Ramos (cell line): Measurements from ENCODE around the gene KCNV2.

Experiments
- in situ Hi-C: fragments of 300-500 bp; cut with MboI; formaldehyde crosslinking; loops from one replicate; pipeline ENCODE4 v1.14.3; 2022; ENCODE audit warnings: low sequenced_read_pairs; ENCODE audit not compliant: unreplicated experiment

Gene KCNV2

DNA sequence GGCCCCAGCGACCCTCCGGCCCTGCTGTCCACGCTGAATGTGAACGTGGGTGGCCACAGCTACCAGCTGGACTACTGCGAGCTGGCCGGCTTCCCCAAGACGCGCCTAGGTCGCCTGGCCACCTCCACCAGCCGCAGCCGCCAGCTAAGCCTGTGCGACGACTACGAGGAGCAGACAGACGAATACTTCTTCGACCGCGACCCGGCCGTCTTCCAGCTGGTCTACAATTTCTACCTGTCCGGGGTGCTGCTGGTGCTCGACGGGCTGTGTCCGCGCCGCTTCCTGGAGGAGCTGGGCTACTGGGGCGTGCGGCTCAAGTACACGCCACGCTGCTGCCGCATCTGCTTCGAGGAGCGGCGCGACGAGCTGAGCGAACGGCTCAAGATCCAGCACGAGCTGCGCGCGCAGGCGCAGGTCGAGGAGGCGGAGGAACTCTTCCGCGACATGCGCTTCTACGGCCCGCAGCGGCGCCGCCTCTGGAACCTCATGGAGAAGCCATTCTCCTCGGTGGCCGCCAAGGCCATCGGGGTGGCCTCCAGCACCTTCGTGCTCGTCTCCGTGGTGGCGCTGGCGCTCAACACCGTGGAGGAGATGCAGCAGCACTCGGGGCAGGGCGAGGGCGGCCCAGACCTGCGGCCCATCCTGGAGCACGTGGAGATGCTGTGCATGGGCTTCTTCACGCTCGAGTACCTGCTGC lies 839 bp downstream of the KCNV2 start:
- in situ Hi-C loops: no loop called here

DNA sequence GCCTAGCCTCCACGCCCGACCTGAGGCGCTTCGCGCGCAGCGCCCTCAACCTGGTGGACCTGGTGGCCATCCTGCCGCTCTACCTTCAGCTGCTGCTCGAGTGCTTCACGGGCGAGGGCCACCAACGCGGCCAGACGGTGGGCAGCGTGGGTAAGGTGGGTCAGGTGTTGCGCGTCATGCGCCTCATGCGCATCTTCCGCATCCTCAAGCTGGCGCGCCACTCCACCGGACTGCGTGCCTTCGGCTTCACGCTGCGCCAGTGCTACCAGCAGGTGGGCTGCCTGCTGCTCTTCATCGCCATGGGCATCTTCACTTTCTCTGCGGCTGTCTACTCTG lies 1.4 kb downstream of the KCNV2 start:
- in situ Hi-C loops: no loop called here

DNA sequence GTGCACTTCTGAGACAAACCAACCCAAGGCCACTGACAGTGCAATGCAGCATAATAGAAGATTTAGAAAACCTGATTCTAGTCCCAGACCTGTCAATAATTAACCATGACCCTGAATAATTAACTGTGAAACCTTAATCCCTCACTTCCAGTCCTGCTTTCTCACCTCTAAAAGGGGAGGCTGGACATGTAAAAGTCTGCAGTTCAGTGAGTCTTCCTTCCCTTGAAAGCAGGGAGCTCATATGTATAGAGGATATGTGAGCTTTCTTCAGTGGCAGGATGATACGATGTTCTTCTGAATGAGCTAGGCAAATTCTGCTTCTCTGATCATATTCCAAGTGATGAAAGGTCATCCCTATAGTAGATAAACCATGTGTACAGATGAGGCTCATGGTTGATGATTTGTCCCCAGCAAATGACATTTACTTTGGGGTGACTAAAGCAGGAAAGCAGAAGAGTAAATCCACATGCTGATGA lies 2.9 kb downstream of the KCNV2 start:
- in situ Hi-C loops: no loop called here

DNA sequence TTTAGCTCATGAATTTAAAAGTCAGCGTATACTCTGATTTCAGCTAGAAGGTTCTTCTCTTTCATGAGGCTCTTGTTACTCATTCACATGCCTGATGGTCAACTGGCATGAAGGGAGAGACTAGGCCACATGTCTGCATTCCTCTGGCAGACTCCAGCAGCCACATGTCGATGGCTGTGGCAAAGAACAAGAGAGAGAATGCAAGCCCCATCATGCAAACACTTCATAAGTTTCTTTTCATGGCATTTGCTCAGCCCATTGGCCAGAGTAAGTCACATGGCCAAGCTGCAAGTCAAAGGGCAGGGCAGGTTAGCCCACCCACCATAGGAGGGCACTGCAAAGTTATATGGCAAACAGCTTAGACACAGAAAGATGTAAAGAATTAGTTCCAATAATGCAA lies 5.4 kb downstream of the KCNV2 start:
- in situ Hi-C loops: no loop called here

DNA sequence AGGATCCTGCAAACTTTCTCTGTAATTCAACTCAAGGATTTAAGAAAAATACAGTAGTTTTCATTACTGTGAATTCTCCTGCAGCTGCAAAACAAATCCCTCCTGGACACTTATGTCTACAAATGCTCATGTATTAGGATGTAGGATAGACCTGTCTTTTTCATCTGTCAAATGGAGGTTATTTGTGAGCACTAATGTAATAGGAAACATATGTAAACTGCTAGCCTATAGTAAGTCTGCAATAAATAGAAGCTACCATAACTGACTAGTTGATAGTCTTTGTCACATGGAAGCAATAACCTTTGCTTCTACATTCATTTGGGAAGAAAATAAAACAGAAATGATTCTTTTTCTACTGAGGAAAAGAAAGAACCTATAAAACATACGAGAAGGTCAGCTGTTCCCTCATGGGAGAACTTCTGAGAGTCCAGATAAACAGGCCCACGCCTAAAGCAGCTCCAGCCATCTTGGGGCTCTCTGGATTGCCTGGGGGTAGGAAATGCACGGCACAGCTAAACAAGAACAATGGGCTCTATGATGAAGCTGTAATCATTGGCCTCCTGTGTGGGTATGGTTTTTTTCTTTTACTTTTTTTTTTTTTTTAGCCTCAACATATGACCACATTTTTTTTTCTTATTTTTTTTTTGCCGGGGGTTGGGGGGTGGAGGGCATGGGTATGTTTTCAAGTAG lies 6.2 kb downstream of the KCNV2 start:
- in situ Hi-C loops: no loop called here

DNA sequence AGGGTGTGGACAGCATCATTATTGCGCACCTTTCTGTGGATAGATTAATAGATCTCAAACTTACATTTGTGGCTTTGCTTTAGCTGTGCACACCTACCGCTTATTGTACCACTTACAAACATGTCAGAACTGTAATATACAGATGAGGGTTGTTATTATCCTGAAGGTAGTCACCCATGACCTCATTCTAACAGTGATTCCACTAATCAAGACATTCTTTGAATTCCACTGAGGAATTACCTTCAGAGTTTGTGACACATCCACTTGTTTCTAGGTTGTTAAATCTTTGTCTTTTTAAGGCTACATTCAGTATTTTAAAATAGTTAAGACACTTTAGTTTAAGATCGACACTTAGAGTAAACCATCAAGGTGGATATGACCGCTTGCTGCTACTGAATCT lies 7.8 kb downstream of the KCNV2 start:
- in situ Hi-C loops: no loop called here

DNA sequence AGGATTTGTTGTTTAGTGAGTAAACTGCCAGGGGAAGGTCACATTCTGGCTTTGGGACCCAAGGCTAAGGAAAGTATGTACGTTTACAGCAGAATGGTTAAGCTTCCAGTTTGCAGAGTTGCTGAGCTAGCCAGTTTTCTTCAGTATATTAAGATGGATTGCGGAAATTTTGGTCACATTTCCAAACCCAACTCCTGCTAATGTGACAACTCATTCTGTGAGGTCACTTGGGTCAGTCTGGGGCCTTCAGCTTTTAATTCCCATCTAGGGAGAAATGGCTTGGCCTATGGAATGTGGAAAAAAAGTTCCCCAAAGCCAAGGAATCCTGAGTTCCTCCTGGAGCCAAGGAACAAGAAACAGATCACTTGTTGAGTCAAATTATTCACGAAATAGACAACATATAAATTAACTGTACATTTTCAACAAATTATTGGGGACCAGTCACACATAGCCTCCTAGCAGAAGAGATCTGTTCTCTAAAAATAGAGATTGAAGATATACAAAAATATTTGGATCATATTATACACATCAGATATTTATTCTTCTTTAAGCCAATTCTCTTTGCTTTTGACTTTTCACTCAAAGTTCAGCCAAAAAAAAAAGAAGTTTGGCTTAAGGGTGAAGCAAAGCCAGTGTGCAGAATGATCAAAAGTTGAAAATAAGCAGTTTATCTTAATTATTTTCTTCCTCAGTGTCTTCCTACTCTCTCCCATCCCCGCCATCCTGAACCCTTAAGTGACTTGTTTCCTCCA lies 8.8 kb downstream of the KCNV2 start:
- in situ Hi-C loops: no loop called here

DNA sequence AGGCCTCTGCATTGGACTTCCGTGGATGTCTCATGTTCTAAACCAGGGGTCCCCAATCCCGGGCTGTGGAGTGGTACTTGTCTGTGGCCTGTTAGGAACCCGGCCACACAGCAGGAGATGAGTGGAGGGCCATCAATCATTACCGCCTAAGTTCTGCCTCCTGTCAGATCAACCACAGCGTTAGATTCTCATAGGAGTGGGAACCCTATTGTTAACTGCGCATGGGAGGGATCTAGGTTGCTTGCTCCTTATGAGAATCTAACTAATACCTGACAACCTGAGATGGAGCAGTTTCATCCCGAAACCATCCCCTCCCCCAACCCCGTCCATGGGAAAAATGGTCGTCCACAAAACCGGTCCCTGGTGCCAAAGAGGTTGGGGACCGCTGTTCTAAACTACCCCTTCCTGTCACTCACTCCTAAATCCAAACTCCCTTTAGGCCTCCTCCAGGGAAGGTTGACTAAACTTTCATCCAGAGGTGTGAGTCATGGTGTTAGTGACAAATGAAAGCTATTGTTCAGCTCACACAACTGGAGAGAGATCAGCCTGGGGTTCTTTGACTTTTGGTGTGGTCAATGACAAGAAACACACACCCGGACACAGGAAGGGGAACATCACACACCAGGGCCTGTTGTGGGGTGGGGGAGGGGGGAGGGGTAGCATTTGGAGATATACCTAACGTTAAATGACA lies 9.5 kb downstream of the KCNV2 start:
- in situ Hi-C loops: no loop called here

DNA sequence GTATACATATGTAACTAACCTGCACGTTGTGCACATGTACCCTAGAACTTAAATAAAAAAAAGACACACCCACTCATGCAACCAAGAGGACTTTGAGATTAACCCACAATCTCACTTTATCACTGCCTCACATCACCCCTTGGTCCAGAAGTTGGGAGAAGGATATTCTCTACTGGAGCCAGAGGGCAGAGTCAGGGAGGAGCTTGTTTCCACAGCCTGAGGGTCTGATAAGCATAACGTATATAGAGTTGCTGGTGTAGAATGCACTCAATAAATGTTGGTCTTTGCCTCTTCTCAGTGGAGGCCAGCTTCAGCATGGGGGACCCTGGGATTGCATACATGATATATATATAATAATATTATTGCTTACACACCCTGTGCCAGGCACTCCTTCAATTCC lies 10.1 kb downstream of the KCNV2 start:
- in situ Hi-C loops: no loop called here

DNA sequence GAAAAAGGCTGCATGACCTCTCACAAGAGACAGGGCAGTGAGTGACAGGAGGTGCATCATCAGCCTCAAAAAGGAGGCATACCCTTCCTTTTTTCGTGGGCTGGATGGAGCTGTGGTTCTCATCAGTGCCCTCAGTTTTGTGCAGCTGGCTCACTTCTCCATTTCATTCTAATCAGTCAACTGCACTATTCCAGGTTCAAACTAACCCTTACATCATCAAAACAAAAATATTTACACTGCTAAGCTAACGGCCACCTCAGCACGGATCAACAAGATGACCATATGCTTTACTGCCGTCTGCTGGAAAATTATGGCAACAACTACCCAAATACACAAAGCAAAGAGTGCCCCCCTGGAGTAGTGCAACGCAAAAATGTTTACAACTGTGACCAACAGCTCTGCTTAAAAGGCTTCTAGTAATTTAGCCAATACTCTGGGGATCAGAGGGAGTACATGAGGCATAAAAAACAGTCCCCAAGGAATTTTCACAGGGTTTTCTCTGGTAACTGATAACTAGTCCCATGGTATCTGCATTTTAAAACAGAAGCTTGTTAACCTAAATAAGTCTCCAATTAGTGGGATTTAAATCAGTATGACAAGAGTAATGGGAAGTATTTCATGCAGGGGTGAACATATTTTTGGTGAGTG lies 10.8 kb downstream of the KCNV2 start:
- in situ Hi-C loops: no loop called here

DNA sequence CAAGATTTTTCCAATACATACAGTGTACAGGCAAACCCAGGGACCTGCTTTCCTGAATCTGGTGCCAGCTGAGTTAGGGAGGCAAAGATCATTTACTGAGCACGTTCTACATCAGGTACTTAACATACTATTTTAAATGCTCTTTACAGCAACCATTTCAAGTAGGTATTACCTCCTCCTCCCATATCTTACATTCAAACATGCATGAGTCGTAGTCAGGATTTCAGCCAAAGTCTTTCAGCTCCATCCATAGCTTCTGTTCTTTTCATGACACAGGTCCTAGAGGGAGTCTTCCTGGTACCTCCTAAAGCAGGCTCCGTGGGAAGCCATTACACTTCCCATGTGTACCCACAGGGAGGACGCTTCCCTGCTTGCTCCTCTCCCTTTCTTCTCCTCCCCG lies 11.7 kb downstream of the KCNV2 start:
- in situ Hi-C loops: no loop called here

DNA sequence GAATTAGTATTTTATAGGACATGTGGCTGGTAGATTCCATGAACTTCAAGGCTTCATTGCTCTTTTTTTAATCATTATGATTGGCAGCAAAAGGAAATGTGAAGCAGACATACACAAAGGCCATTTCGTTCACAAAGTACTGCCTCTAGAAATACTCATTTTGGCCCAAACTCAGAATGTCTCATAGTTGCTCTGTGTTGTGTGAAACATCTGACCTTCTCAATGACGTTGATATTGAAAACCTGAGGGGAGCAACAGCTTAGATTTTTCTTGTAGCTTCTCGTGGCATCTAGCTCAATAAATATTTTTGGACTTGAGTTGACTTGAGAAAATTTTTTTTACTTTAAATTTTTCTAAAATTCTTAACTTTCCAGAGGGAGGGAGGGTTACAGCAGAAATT lies 12.4 kb downstream of the KCNV2 start:
- in situ Hi-C loops: no loop called here

DNA sequence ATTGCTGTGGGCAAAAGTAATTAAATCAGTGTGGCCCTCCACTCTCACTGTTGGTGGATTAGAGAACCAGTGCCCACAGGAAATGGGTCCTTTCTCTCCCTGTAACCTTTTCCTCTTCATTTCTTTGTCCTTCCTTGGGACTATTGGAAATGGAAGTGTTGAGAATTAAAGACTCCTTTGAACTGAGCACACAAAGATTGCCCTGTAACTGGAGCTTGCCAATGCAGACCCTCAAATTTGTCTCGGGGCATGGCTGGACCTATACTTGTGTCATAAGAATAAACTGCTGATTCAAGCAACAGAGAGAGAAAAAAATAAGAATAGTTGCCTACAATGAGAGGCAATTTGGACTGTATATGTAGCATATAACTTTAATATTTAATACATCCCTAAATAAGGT lies 13.7 kb downstream of the KCNV2 start:
- in situ Hi-C loops: no loop called here

DNA sequence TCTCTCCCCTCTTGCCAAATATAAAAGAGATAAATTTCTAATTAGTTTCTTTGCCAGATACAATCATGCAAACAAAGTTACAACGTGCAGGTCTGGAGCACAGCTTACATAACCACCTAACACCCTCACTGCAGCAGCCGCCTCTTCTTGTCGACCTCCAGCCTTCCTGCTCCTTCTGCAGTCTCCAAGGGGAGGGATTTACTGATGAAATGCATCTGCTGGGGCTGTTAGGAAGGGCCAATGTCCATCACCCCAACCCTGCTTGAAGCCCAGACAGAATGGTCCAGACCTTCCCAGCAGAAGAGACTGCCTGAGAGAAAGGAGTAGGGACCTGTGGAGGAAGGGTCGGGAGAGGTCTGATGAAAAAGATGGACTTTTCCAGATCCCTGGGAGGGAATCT lies 15.2 kb downstream of the KCNV2 start:
- in situ Hi-C loops: no loop called here

DNA sequence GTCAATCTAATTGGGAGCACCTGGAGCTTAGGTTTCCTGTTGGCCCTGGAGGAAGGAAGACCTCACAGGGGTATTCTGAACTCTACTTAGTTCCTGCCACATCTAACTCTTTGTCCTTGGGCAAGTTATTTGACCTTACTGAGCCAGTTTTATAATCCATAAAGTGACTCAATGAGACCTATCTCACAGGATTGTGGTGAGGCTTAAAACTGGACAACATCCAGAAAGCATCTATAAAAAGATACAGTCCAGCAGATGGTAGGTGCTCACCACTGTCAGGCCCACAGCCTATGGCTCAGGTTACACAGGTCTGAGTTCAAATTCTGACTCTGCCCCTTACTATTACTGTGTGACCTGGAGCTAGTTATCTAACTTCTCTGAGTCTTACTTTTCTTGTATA lies 23.3 kb downstream of the KCNV2 start:
- in situ Hi-C loops: no loop called here

DNA sequence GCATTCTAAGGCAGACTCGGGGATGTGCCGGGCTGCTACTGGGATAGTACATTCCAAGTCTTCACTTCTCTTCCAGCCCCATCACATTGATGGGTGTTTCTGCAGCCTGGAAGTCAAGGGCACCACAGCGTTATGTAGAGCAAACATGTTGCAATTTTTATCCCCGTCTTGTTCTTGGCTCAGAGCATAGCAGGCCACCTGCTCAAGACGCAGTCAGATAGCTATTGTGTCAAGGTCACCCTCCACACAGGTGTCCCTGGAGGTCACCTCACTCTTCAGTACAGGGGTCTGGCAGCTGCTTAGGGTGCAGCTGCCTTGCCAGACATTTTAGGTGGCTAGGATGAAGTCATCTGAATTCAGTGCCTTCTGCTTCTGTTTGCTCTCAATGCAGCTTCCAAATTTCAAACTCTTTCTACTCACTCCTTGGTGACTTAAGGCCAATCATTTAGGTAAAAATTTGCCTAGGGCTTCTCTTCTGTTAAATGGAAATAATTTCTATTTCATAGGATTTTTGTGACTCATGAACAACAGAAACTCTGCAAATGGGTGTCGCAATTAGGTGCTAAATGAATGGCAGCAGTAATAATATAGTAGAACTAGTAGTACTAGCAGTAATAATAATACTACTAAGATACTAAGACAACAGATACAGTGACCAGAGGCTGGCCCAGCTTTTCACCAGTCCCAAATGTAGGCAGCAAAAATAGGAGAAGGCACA lies 24.3 kb downstream of the KCNV2 start:
- in situ Hi-C loops: no loop called here

DNA sequence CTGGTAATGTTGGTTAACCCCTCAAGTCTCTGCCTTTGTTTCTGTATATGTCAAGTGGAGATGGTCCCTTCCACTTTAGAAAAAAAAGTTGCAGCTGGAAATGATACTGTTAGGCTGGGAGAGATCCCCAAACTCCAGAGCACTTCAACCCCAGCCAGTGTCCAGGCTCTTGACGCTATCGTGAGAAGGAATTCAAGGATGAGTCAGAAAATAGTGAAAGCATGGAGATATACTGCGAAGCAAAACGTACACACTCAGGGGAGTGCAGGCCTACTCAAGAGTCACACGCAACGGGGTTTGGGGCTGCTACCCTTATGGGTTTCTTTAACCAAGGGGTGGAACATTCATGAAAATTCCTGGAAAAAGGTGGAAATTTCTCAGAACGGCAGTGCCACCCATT lies 24.9 kb downstream of the KCNV2 start:
- in situ Hi-C loops: no loop called here

DNA sequence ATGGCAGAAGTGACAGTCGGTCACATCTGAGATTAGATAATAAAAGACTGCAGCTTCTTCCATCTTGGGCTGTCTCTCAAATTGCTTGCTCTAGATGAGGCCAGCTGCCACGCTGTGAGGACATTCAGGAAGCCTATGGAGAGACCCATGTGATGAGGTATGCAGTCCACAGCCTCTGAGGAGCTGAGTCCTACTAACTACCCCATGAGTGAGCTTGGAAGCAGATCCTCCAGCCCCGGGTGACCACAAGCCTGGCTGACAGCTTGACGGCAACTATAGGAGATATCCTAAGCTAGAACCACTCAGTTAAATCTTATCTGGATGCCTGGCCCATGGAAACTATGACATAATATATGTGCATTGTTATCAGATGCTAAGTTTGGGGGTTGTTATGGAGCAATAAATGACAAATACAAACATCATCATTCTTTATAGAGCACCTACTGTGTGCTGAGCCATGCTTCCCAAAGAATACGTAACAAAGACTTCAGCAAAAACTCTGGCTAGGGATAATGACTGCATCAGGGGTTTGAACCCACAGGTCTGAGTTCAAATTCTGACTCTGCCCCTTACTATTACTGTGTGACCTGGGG lies 26.7 kb downstream of the KCNV2 start:
- in situ Hi-C loops: no loop called here

DNA sequence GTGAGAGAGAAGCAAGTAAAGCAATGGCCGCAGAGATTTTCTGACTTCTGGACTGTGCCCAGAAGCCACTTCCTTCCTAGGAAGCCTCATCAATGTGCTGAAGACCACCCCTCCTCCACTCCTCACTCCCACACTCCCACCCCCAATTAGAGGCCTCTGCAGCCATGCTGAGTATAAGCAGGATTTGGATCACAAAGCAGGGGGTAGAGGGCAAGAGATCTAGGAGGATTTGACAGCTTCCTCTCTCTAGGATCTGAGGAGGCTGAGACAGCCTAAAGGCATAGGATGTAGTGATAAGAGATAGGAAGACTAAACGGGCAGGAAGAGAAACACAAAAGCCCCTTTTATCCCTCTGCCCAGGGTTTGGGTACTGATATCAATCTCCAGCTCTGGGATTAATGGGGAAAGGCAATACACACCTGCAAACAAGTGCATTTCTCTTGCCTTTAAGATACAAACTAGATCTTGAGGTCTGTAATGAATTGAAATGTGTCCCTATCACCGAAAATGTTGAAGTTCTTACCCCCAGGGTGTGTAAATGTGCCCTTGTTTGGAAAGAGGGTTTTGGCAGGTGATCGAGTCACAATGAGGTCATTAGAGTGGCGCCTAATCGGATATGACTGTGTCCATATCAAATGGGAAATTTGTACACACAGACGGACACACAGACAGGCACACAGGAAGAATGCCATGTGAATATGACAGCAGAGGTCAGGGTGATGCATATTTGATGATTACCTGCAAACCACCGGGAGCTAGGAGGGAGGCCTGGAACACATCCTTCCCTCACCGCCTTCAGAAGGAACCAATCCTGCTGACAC lies 28.5 kb downstream of the KCNV2 start:
- in situ Hi-C loops: no loop called here
